GM12865 (cell line): Measurements from ENCODE around the gene LIMCH1.
"Not testable (repeated sequence)": the region's sequence is repeated elsewhere in the genome, so short reads cannot be mapped to it uniquely, and the experiment has no call there.

Experiments used
- DNase-seq: peaks from one replicate; pipeline ENCODE4 v3.0.0; 2010; ENCODE audit warnings: low read depth
- H3K4me3 ChIP-seq: 2 replicates; pipeline ENCODE4 v1.5.1; 2011; ENCODE audit warnings: mild to moderate bottlenecking, low read depth, low read length, control low read depth
- TF ChIP-seq, protein P1 (sequence below): IDR thresholded peaks from 2 replicates; pipeline ENCODE4 v1.5.1; 2011; ENCODE audit warnings: low read length, control low read depth, low read depth, inconsistent platforms; ENCODE audit not compliant: insufficient read depth; ENCODE audit errors: missing control alignments

The LIMCH1 gene, protein sequence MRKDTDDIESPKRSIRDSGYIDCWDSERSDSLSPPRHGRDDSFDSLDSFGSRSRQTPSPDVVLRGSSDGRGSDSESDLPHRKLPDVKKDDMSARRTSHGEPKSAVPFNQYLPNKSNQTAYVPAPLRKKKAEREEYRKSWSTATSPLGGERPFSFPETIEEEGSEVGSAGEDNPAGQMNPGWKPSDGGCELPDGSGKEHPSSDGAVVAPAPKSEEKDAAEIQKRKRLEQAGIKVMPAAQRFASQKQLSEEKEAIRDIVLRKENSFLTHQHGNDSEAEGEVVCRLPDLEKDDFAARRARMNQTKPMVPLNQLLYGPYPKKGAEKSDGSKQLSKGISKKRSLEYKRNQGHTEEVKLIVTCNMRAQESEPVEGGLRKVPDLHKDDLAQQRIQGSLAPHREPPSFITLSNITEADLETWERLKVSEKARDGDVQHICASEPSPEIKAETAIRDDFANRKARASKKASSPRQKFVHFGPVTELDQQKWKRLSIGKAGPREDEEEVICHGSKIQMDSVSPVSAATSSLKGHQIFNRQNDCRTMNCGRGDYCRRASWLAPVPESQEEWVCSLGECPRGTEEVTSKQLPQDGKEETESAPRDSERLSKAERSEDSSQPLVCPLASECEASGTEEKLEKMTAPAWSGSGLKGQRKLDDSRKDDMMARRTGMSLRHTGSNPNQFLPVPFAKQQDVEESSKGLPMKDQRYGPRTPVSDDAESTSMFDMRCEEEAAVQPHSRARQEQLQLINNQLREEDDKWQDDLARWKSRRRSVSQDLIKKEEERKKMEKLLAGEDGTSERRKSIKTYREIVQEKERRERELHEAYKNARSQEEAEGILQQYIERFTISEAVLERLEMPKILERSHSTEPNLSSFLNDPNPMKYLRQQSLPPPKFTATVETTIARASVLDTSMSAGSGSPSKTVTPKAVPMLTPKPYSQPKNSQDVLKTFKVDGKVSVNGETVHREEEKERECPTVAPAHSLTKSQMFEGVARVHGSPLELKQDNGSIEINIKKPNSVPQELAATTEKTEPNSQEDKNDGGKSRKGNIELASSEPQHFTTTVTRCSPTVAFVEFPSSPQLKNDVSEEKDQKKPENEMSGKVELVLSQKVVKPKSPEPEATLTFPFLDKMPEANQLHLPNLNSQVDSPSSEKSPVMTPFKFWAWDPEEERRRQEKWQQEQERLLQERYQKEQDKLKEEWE (N-terminal part only)

DNA sequence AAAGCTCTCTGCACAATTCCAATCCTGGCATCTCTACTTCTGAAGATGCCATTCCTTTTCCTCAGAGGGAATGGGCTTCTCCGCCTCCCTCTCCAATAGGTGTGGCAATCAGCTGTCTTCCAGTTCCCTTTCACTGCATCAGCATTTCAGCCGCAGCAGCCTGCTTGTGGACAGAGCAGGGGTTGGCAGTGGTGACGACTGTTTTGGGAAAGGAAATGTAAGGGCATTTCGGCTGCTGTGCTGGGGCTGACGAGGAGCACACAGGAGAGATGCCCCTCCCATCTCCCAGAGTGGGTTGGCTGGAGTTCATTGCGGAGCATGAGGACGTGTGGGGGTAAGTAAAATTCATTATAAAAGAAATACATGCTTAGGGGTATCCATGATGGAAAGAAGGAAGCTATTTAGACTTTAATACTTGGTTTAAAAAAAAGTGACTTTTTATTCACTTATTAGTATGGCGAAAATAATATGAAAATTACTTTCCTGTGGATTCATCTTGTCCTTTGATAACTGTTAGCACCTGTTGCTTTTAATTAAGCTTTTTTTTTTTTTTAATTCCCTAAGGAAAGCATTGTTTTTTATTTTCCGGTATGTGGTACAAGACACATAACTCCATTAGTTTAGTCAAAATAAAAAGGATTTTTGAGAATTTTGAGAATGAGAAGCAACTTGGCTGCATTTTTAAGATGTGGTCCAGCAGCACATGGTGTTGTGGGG is at the start of gene LIMCH1:
Gene LIMCH1 (plus strand): TSS at position 141 of the 717 bp plus-strand sequence. CDS start 67,839 bp downstream, outside the sequence.
- TF ChIP-seq, protein P1, sequence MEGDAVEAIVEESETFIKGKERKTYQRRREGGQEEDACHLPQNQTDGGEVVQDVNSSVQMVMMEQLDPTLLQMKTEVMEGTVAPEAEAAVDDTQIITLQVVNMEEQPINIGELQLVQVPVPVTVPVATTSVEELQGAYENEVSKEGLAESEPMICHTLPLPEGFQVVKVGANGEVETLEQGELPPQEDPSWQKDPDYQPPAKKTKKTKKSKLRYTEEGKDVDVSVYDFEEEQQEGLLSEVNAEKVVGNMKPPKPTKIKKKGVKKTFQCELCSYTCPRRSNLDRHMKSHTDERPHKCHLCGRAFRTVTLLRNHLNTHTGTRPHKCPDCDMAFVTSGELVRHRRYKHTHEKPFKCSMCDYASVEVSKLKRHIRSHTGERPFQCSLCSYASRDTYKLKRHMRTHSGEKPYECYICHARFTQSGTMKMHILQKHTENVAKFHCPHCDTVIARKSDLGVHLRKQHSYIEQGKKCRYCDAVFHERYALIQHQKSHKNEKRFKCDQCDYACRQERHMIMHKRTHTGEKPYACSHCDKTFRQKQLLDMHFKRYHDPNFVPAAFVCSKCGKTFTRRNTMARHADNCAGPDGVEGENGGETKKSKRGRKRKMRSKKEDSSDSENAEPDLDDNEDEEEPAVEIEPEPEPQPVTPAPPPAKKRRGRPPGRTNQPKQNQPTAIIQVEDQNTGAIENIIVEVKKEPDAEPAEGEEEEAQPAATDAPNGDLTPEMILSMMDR, result no peak
- no peak within 1 kb of the TSS for H3K4me3 ChIP-seq
- DNase-seq, result no peak

DNA sequence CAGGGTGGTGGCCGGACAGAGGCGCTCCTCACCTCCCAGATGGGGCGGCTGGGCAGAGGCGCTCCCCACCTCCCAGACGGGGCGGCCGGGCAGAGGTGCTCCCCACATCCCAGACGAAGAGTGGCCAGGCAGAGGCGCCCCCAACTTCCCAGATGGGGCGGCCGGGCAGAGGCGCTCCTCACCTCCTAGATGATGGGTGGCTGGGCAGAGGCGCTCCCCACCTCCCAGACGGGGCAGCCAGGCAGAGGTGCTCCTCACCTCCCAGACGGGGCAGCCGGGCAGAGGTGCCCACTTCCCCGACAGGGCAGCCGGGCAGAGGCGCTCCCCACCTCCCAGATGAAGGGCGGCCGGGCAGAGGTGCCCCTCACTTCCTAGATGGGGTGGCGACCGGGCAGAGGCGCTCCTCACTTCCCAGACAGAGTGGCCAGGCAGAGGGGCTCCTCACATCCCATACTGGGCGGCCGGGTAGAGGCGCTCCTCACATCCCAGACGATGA is 46.8 kb upstream of the LIMCH1 start:
- H3K4me3 ChIP-seq, DNase-seq: not testable (repeated sequence)

DNA sequence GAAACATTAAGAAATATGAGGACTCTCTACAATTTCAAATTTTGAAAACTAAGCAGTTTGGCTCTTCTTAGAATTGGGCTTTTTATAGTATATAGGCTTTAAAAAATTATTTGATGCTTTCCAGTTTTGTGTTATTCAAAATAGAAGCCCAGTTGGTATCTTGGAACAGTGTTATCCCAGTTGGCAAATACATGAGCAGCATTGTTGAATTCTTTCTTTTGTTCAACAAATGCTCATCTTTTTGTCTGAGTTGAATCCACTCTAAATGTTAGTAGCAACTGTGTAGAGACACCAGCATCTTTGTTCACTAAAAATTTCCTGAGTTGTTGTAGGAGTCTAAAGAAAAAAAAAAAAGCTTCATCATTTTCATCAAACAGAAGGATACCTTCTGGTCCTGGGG is 41.0 kb upstream of the LIMCH1 start:
- TF ChIP-seq, protein P1, result no peak
- no peak for DNase-seq

DNA sequence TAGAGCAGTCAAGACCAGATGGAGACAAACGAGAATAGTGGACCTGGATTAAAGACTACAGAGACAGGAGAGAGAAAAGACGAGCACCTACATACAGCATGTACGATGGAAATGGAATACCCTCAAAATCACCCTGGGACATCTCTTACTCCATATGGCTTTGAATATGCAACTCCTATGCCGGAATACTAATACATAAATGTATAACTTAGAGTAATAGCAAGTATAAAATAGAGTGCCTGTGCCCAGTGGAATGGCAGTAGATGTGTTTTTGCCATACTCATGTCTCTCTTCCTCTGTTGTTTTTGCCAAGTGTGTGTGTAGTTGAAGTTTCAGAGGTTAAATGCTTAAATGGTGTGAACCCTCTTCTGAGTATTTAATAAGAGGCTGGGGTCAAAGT is 39.8 kb upstream of the LIMCH1 start:
- TF ChIP-seq, protein P1, result no peak
- no peak overlapping the region for H3K4me3 ChIP-seq
- DNase-seq, result no peak

More for the DNA sequence above, 41.0 kb upstream of the LIMCH1 start:
- H3K4me3 ChIP-seq, result no peak overlapping the region

DNA sequence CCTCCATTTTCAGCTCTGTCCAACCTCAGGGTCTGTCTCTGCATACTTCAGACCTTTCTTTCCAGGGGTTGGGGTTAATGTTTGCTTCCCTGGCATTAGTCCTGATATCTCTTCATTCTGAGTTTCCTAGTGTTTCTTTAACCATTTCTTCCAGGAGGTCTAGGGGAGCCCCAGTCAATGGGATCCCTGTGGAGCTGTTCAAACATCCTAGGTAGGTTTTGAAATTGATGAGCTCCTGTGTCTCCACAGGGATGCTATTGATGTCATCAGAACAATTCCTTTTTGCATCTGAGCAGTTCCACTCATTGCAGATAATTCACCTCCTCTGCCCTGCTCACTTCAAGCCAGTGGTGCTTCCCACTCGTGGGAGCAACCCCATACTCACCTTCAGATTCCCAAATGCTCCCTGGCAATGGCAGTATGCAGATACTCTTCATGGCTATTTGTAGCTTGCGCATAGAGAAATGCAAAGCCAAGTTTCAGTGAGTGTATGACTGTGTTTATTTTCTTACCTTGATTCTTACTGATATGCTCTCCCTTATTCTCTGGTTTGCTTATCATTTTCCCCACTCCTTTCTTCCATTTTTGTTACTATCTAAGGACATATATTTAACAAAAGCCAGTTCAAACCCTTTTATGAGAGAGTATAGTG is 33.7 kb upstream of the LIMCH1 start:
- H3K4me3 ChIP-seq, result no peak overlapping the region
- DNase-seq, result no peak
- TF ChIP-seq, protein P1, result no peak

DNA sequence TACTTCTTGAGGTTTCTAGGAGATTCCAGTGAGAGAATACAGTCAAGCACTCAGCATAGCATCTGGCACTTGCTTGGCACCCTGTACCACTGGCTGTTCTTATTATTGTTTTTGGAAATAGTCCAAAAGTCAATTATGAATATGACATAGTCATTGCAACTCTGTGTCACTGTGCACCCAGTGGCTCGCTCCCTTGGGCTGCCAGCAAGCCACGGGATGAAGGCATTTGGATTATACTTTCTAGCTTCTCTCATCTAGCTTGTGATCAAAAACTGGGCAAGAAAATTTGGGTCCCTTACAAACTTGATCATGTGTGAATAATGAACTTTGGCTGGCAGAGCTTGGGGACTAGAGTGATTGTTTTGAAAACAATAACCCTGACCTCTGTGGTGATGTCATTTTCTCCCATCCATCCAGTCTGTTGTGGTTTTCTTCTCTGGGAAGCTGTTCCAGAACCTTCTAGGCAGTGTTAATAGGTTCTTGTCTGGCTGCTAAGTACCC is 32.7 kb upstream of the LIMCH1 start:
- DNase-seq, result no peak

More for the DNA sequence above, 32.7 kb upstream of the LIMCH1 start:
- H3K4me3 ChIP-seq, result no peak overlapping the region
- TF ChIP-seq, protein P1, result no peak
